ENCODE results near the gene AARS1. TPM values are rescaled to one million over a fixed set of nuclear protein-coding genes. Genes with fewer than 3 reads are reported as not detected.
"Not testable (repeated sequence)": the region's sequence is repeated elsewhere in the genome, so short reads cannot be mapped to it uniquely, and the experiment has no call there.

Gene AARS1
- total and polyA plus RNA-seq, 3 experiments from 2014 or later: 38.6 to 136 (median 135) TPM

DNA sequence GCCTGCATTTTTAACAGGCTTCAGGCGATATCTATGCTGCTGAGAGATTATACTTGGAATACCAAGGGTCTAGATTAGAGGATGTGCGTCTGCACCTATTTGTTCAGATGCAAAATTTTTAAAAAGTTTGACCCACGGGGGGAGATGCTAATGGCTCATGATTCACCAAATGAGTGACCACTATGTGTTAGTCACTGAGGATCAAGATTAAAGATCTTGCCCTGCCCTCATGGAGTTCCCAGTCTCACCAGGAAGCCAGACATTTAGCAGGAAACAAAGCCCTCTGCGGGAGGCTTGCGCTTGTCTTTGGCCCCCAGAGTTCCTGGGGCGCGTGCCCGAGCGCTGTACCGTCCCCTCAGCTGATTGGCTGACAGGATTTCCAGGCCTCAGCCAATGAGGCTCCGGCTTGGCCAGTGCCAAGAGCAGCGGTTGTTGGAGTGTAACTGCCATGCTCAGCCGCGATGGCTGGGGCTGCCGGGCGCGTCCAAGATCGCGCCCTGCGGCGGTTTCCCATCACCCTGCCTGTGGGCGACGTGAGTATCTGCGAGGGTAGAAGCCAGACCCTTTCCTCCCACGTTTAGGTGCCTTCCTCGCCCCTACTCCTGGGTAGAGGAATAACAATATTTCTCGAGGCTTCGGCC, 5.2 kb upstream of the AARS1 start:
- peaks cover 13 to 17% (median 16%) of the 10 kb centered on the region in 3 donors for H3K4me1 Mint-ChIP-seq
- no peak overlapping the region for H3K27ac Mint-ChIP-seq
- Histone ChIP-seq H3K27ac (ENCODE audit: low read depth, low read length) (no peak overlapping the region), H3K9me3 (ENCODE audit: low read length) (no peaks in the 10 kb centered on the region), H3K4me3 (ENCODE audit: low read length) (no peak overlapping the region), H3K27me3 (ENCODE audit: insufficient read depth, low read length, poor library complexity, severe bottlenecking) (no peaks in the 10 kb centered on the region), H3K36me3 (ENCODE audit: insufficient read depth, low read length) (no peaks in the 10 kb centered on the region), H3K4me1 (ENCODE audit: insufficient read depth, low read length) (peaks cover 10% of the 10 kb centered on the region)
- no peaks in the 10 kb centered on the region for H3K9me3 Mint-ChIP-seq
- CTCF ChIA-PET: no interaction called here
- POLR2A ChIA-PET: no interaction called here
- H3K4me3 Mint-ChIP-seq: no peak overlapping the region
- no peaks in the 10 kb centered on the region for H3K27me3 Mint-ChIP-seq
- H3K36me3 Mint-ChIP-seq: peaks cover 0 to 8% (median 0%) of the 10 kb centered on the region in 3 donors
- no peak for DNase-seq

DNA sequence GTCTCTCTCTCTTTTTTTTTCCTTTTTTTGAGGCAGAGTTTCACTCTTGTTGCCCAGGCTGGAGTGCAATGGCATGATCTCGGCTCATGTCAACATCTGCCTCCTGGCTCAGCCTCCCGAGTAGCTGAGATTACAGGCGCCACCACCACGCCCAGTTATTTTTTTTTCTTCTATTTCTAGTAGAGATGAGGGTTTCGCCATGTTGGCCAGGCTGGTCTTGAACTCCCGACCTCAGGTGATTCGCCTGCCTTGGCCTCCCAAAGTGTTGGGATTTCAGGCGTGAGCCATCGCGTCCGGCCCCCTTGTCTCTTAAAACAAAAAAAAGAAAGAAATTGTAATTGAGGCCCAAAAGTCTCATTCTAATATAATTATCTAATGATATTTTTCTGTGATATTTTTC, 2.8 kb upstream of the AARS1 start:
- H3K4me3 ChIP-seq (ENCODE audit: low read length); H3K27ac ChIP-seq (ENCODE audit: low read depth, low read length); H3K27me3 ChIP-seq (ENCODE audit: insufficient read depth, low read length, poor library complexity, severe bottlenecking); H3K36me3 Mint-ChIP-seq; H3K36me3 ChIP-seq (ENCODE audit: insufficient read depth, low read length); H3K27me3 Mint-ChIP-seq; CTCF ChIA-PET; POLR2A ChIA-PET; H3K4me1 ChIP-seq (ENCODE audit: insufficient read depth, low read length); DNase-seq; H3K9me3 ChIP-seq (ENCODE audit: low read length); H3K9me3 Mint-ChIP-seq; H3K4me3 Mint-ChIP-seq: not testable (repeated sequence)
- peaks cover 10 to 18% (median 16%) of the 10 kb centered on the region in 3 donors for H3K4me1 Mint-ChIP-seq
- H3K27ac Mint-ChIP-seq: peak overlapping the region in 1 of 8 donors; percentile 9

DNA sequence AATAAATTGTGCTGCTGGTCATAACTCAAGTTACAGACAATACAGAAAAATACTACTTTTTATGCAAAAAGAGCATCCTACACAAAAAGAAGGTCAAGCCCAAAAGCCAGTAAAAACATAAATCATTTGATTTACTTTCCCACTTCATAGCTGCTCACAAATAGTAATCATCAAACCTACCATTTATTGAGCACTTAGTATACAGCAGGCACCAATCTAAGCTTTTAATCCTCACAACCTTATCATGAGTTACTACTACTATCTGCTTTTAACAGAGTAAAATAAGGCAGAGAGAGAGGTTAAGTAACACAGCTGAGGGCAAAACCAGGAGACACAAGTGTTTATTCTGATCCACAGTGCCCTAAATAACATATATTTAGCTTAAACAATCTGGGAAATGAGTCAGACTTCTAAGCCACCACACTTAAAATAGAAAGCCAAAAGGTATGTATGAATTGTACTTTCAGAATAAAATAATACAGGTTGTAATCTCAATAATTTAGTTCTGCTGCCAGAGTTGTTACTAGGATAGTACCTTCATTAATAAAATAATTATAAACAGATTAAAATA, 1.7 kb upstream of the AARS1 start:
- H3K27me3 ChIP-seq (ENCODE audit: insufficient read depth, low read length, poor library complexity, severe bottlenecking): no peaks in the 10 kb centered on the region
- H3K36me3 Mint-ChIP-seq: peaks cover 0 to 6% (median 0%) of the 10 kb centered on the region in 3 donors
- POLR2A ChIA-PET: no interaction called here
- H3K9me3 ChIP-seq (ENCODE audit: low read length): no peaks in the 10 kb centered on the region
- CTCF ChIA-PET: interaction anchor here (1.6 kb wide), 1 partner anchor 8 kb away, joined by 6 read pairs; the partner anchor contains the start of gene DDX19B
- H3K4me3 ChIP-seq (ENCODE audit: low read length): no peak overlapping the region
- peak overlapping the region in 1 of 7 donors; percentile 65 for H3K4me3 Mint-ChIP-seq
- peaks cover 0 to 2% of the 10 kb centered on the region in 2 donors for H3K27me3 Mint-ChIP-seq
- peaks cover 5% of the 10 kb centered on the region for H3K4me1 ChIP-seq (ENCODE audit: insufficient read depth, low read length)
- H3K4me1 Mint-ChIP-seq: peaks cover 10 to 18% (median 16%) of the 10 kb centered on the region in 3 donors
- no peak overlapping the region for H3K27ac ChIP-seq (ENCODE audit: low read depth, low read length)
- H3K27ac Mint-ChIP-seq: peak overlapping the region in 2 of 8 donors; percentile 64 to 67
- H3K9me3 Mint-ChIP-seq: no peaks in the 10 kb centered on the region
- DNase-seq: no peak
- H3K36me3 ChIP-seq (ENCODE audit: insufficient read depth, low read length): no peaks in the 10 kb centered on the region

DNA sequence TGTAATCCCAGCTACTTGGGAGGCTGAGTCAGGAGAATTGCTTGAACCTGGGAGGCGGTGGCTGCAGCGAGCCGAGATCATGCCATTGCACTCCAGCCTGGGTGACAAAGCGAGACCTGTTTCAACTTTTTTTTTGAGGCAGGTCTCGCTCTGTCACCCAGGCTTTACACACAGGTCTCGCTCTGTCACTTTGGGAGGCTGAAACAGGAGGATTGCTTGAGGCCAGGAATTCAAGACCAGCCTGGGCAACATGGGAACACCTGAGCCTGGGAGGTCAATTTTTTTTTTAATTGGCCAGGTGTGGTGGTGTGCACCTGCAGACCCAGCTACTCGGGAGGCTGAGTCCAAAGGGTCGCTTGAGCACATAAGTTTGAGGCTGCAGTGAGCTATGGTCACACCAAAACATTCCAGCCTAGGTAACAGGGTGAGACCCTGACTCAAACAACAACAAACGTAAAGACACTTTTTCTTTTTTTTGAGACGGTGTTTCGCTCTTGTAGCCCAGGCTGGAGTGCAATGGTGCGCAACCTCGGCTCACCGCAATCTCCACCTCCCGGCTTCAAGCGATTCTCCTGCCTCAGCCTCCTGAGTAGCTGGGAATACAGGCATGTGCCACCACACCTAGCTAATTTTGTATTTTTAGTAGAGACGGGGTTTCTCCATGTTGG, 1.9 kb downstream of the AARS1 start:
- H3K4me3 ChIP-seq (ENCODE audit: low read length); H3K27ac ChIP-seq (ENCODE audit: low read depth, low read length); H3K27me3 Mint-ChIP-seq; H3K36me3 ChIP-seq (ENCODE audit: insufficient read depth, low read length); DNase-seq; H3K27me3 ChIP-seq (ENCODE audit: insufficient read depth, low read length, poor library complexity, severe bottlenecking); H3K9me3 ChIP-seq (ENCODE audit: low read length); H3K9me3 Mint-ChIP-seq: not testable (repeated sequence)
- CTCF ChIA-PET: interaction anchor here (1.0 to 2.0 kb wide), 4 partner anchors 9 to 20 kb away, joined by 3 to 7 read pairs (median 5); partner anchors contain the start of gene DDX19B
- Mint-ChIP-seq H3K36me3 (peaks cover 0 to 18% (median 2%) of the 10 kb centered on the region in 3 donors), H3K27ac (peak overlapping the region in 5 of 8 donors; percentile 35 to 75 (median 68)), H3K4me3 (peak overlapping the region; percentile 37 to 95 (median 76)), H3K4me1 (peaks cover 17 to 43% (median 42%) of the 10 kb centered on the region in 3 donors)
- POLR2A ChIA-PET: interaction anchor here (0.6 to 2.5 kb wide), 2 partner anchors 11 to 408 kb away, joined by 3 to 44 read pairs; partner anchors contain the start of gene DDX19B
- H3K4me1 ChIP-seq (ENCODE audit: insufficient read depth, low read length): peaks cover 17% of the 10 kb centered on the region

DNA sequence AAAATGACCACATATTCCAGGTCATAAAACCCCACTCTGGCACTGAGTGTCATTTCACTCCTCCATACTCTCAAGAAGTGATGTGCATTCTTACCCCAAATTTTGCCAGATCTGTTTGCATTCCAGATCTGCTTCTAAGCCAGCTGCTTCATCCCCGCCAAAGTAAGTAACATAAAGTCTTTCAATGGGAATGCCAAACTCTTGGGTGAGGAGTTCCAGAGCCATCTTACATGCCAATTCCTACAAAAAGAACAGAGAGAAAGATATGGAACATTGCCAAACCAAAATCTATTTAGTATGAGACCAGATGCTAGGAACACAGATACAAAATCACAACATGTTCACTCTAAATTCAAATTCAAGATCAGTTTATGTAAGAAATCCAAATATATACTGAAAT, 12.9 kb downstream of the AARS1 start:
- DNase-seq: no peak
- peak overlapping the region in 3 of 8 donors; percentile 19 to 58 (median 36) for H3K27ac Mint-ChIP-seq
- H3K27me3 Mint-ChIP-seq: no peaks in the 10 kb centered on the region
- H3K9me3 Mint-ChIP-seq: no peaks in the 10 kb centered on the region
- Histone ChIP-seq H3K36me3 (ENCODE audit: insufficient read depth, low read length) (peaks cover 25% of the 10 kb centered on the region), H3K4me1 (ENCODE audit: insufficient read depth, low read length) (no peaks in the 10 kb centered on the region), H3K27ac (ENCODE audit: low read depth, low read length) (no peak overlapping the region), H3K9me3 (ENCODE audit: low read length) (no peaks in the 10 kb centered on the region), H3K4me3 (ENCODE audit: low read length) (no peak overlapping the region), H3K27me3 (ENCODE audit: insufficient read depth, low read length, poor library complexity, severe bottlenecking) (no peaks in the 10 kb centered on the region)
- peaks cover 9 to 69% (median 17%) of the 10 kb centered on the region in 3 donors for H3K36me3 Mint-ChIP-seq
- H3K4me1 Mint-ChIP-seq: peaks cover 0 to 6% (median 3%) of the 10 kb centered on the region in 3 donors
- POLR2A ChIA-PET: no interaction called here
- H3K4me3 Mint-ChIP-seq: no peak overlapping the region
- CTCF ChIA-PET: interaction anchor here (1.6 kb wide), 1 partner anchor 9 kb away, joined by 4 read pairs; no protein-coding TSS in a partner anchor

DNA sequence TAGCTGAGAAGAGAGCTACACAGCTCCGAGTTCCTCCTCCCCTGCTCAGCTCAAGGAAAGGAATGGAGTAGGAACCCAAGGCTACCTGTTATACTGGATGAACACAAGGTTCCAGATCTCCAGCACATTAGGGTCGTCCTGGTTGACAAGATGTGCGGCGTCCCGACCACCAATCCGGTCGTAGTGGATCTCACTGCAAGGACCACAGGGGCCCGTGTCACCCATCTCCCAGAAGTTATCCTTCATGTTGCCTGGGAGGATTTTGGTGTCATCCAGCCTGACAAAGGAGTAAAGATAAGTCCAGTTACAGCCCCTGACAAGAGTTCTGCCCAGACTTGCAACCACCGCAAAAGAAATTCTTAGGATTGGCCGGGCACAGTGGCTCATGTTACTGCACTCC, 17.6 kb downstream of the AARS1 start:
- DNase-seq: no peak
- no peak overlapping the region for H3K27ac Mint-ChIP-seq
- peaks cover 0 to 3% (median 3%) of the 10 kb centered on the region in 3 donors for H3K4me1 Mint-ChIP-seq
- Histone ChIP-seq H3K9me3 (ENCODE audit: low read length) (no peaks in the 10 kb centered on the region), H3K27ac (ENCODE audit: low read depth, low read length) (no peak overlapping the region), H3K36me3 (ENCODE audit: insufficient read depth, low read length) (peaks cover 40% of the 10 kb centered on the region), H3K27me3 (ENCODE audit: insufficient read depth, low read length, poor library complexity, severe bottlenecking) (no peaks in the 10 kb centered on the region), H3K4me1 (ENCODE audit: insufficient read depth, low read length) (no peaks in the 10 kb centered on the region), H3K4me3 (ENCODE audit: low read length) (no peak overlapping the region)
- CTCF ChIA-PET: interaction anchor here (0.7 to 2.1 kb wide), 2 partner anchors 20 to 813 kb away, joined by 4 to 8 read pairs; partner anchors contain the start of gene EXOSC6
- no peak overlapping the region for H3K4me3 Mint-ChIP-seq
- POLR2A ChIA-PET: interaction anchor here (0.7 kb wide), 1 partner anchor 132 kb away, joined by 4 read pairs; no protein-coding TSS in a partner anchor
- H3K27me3 Mint-ChIP-seq: no peaks in the 10 kb centered on the region
- peaks cover 16 to 72% (median 28%) of the 10 kb centered on the region in 3 donors for H3K36me3 Mint-ChIP-seq
- no peaks in the 10 kb centered on the region for H3K9me3 Mint-ChIP-seq

DNA sequence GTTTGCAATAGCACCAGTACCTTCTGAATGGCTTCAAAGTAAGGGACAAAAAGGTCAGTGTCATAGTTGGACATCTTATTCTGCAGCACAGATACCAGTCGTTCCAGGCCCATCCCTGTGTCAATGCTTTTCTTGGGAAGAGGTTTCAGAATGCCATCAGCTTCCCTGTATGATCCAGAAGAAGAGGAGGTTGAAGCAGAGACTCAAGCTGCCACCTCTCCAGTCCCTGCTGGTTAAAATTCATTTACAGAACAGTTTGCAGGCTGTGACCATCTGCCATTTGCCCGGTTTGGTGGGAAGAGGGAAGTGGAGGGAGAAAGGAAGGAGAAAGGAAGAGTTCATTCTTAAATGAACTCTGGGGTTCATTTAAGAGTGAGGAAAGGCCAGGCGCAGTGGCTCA, 19.1 kb downstream of the AARS1 start:
- Histone ChIP-seq H3K4me1 (ENCODE audit: insufficient read depth, low read length) (no peaks in the 10 kb centered on the region), H3K27ac (ENCODE audit: low read depth, low read length) (no peak overlapping the region), H3K9me3 (ENCODE audit: low read length) (no peaks in the 10 kb centered on the region), H3K4me3 (ENCODE audit: low read length) (no peak overlapping the region), H3K27me3 (ENCODE audit: insufficient read depth, low read length, poor library complexity, severe bottlenecking) (no peaks in the 10 kb centered on the region), H3K36me3 (ENCODE audit: insufficient read depth, low read length) (peaks cover 46% of the 10 kb centered on the region)
- Mint-ChIP-seq H3K27ac (peak overlapping the region in 1 of 8 donors; percentile 61), H3K4me1 (no peaks in the 10 kb centered on the region), H3K4me3 (no peak overlapping the region), H3K27me3 (no peaks in the 10 kb centered on the region), H3K36me3 (peaks cover 11 to 74% (median 28%) of the 10 kb centered on the region in 3 donors), H3K9me3 (no peaks in the 10 kb centered on the region)
- ChIA-PET POLR2A (no interaction called here), CTCF (no interaction called here)
- no peak for DNase-seq

DNA sequence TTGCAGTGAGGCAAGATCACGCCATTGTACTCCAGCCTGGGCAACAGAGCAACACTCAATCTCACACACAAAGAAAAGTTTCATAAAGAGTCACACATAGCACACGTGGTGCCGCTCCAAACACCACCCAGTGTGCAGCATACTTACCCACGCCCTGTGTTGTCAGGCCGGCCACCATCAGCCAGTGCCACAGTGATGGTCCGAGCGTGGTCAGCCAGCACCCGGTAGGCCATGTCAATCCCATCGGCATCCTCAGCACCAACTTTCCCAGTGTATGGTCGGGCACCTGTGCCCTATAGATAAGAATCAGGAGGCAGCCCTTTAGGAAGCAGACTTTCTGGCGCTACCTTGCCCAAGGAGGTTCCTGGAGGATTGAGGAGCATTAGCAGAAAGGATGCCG, 19.8 kb downstream of the AARS1 start:
- Mint-ChIP-seq H3K9me3 (no peaks in the 10 kb centered on the region), H3K27me3 (no peaks in the 10 kb centered on the region), H3K27ac (no peak overlapping the region), H3K4me3 (no peak overlapping the region), H3K36me3 (peaks cover 11 to 75% (median 35%) of the 10 kb centered on the region in 3 donors), H3K4me1 (no peaks in the 10 kb centered on the region)
- ChIA-PET CTCF (no interaction called here), POLR2A (no interaction called here)
- no peak overlapping the region for H3K27ac ChIP-seq (ENCODE audit: low read depth, low read length)
- H3K27me3 ChIP-seq (ENCODE audit: insufficient read depth, low read length, poor library complexity, severe bottlenecking): no peaks in the 10 kb centered on the region
- peaks cover 53% of the 10 kb centered on the region for H3K36me3 ChIP-seq (ENCODE audit: insufficient read depth, low read length)
- DNase-seq: peak in 1 of 5 donors; percentile 30
- no peaks in the 10 kb centered on the region for H3K9me3 ChIP-seq (ENCODE audit: low read length)
- no peaks in the 10 kb centered on the region for H3K4me1 ChIP-seq (ENCODE audit: insufficient read depth, low read length)
- no peak overlapping the region for H3K4me3 ChIP-seq (ENCODE audit: low read length)
